Rectal smooth muscle tissue (tissue), 1 donor: Measurements from ENCODE around the gene CAMK2G.
"Not testable (repeated sequence)": the region's sequence is repeated elsewhere in the genome, so short reads cannot be mapped to it uniquely, and the experiment has no call there.

Source experiments
- H3K27ac ChIP-seq: one replicate; pipeline ENCODE4 v1.7.0; 2013; ENCODE audit warnings: low read depth, low read length, inconsistent platforms
- H3K27me3 ChIP-seq: one replicate; pipeline ENCODE4 v1.7.0; 2013; ENCODE audit warnings: low read length; ENCODE audit not compliant: control insufficient read depth, insufficient read depth
- H3K36me3 ChIP-seq: one replicate; pipeline ENCODE4 v1.7.0; 2013; ENCODE audit warnings: low read length; ENCODE audit not compliant: control insufficient read depth, insufficient read depth
- H3K4me1 ChIP-seq: one replicate; pipeline ENCODE4 v1.7.0; 2013; ENCODE audit warnings: low read length; ENCODE audit not compliant: control insufficient read depth, insufficient read depth
- H3K4me3 ChIP-seq: one replicate; pipeline ENCODE4 v1.7.0; 2013; ENCODE audit warnings: low read length
- H3K9ac ChIP-seq: one replicate; pipeline ENCODE4 v1.7.0; 2013; ENCODE audit warnings: low read length

The CAMK2G gene

DNA sequence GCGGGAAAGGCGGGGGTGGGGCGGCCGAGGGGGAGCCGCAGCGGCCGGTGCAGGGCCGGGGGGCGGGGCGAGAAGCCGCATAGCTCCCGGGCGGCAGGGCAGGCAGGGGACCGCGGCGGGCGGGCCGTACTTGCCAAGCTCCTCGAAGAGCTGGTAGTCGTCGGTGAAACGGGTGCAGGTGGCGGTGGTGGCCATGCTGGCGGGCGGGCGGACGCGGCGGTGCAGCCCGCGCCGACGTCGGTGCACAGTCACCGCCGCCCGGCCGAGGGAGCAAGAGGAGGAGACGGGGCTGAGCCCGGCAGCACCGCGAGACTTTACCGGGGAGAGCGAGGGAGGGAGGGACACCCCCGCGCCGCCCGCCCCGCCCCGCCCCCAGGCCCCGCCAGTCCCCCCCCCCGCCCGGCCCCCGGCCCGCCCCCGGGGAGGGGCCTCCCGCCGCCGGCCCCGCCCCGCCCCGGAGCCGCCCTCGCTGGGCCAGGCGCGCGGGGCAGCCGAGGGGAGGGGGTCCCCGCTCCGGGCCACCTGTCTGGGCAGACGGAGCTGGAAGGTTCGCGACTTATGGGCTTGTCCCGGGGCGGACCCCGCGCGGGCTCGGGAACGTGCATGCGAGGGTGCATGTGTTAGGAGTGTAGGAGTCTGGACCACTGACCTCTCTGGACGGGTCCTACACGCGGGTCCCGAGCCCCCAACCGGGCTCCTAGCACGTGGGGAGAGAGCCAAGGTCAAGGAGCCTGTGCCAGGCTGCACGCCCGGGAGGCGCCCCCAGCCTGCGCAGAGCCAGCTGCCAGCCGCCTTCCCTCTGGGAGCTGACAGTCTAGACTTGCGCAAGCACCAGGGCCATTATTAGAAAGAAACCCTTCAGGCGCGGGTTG, at the start of gene CAMK2G:
CAMK2G (minus strand) TSS at position 289 of the 872 bp plus-strand sequence; CDS start at position 195, 94 bp downstream.
- no peaks in the 10 kb centered on the region for H3K27me3 ChIP-seq
- no peak within 1 kb of the TSS for H3K9ac ChIP-seq
- peak within 1 kb of the TSS; percentile 79 for H3K27ac ChIP-seq
- peak within 1 kb of the TSS; percentile 73 for H3K4me3 ChIP-seq
- H3K36me3 ChIP-seq: peaks cover 11% of the 10 kb centered on the region
- peaks cover 16% of the 10 kb centered on the region for H3K4me1 ChIP-seq

DNA sequence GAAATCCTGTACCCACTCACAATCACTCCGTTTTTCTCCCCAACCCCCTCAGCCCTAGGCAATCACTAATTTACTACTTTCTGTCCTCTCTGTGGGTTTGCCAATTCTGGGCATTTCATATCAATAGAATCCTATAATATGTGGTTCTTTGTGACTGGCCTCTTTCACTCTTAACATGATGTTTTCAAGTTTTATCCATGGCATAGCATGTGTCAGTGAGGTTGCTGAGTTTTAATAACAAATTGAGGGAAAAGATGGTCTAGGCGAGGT, 48.4 kb upstream of the CAMK2G start:
- no peak overlapping the region for H3K4me3 ChIP-seq
- no peak overlapping the region for H3K9ac ChIP-seq
- H3K36me3 ChIP-seq: no peaks in the 10 kb centered on the region
- no peaks in the 10 kb centered on the region for H3K27me3 ChIP-seq
- no peak overlapping the region for H3K27ac ChIP-seq
- H3K4me1 ChIP-seq: no peaks in the 10 kb centered on the region

DNA sequence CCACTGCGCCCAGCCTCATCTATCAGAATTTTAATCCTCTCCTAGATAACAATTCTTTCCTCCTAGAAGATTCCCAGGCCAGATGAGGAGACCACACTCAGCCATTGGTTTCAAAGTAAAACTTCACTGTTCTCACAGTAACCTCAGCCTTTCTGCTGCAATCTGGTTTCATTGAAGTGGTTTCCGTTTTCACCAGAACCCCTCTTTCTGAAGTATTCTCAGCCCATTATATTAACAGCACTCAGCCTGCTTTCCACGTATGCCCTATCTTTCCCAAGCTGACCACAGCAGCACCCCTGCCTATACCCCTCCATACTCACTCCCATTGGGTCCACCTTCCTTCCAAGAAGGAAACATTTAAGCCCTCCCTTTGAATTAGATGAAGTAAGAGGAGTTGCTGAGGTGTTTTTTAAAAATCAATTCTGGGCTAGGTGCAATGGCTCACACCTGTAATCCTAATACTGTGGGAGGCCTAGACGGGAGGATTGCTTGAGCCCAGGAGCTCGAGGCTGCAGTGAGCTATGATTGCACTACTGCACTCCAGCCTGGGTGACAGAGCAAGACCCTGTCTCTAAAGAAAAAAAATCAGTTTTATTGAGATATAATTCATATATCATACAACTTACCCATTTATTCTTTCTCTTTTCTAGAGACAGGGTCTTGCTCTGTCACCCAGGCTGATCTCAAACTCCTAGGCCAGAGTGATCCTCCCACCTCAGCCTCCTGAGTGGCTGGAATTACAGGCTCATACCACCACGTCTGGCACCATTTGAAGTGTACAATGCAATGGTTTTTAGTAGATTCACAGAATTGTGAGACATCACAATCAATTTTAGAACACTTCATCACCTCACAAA, 47.9 kb upstream of the CAMK2G start:
- Histone ChIP-seq H3K36me3 (no peaks in the 10 kb centered on the region), H3K27me3 (no peaks in the 10 kb centered on the region), H3K9ac (no peak overlapping the region), H3K4me3 (no peak overlapping the region), H3K4me1 (no peaks in the 10 kb centered on the region), H3K27ac (no peak overlapping the region)

DNA sequence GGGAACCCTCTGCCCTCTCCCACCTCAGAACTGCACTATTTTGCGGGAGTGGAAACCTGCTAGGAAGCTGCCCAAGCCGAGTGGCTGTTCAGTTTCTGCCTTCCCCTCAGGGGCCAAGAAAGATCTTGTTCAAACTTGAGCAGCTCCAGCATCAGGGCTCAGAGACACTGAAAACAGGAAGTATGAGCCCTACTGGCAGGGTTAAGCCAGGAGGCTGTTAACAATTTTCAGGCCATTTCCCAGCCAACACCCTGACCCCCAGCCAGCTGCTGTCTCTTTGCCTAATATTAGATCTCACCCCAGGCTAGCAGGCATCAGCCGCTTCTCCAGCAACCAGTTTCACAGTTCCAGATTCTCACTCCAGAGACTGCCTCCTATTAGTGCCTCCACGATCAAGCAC, 45.7 kb upstream of the CAMK2G start:
- no peaks in the 10 kb centered on the region for H3K4me1 ChIP-seq
- H3K27me3 ChIP-seq: no peaks in the 10 kb centered on the region
- no peak overlapping the region for H3K9ac ChIP-seq
- H3K4me3 ChIP-seq: no peak overlapping the region
- H3K36me3 ChIP-seq: no peaks in the 10 kb centered on the region
- no peak overlapping the region for H3K27ac ChIP-seq

DNA sequence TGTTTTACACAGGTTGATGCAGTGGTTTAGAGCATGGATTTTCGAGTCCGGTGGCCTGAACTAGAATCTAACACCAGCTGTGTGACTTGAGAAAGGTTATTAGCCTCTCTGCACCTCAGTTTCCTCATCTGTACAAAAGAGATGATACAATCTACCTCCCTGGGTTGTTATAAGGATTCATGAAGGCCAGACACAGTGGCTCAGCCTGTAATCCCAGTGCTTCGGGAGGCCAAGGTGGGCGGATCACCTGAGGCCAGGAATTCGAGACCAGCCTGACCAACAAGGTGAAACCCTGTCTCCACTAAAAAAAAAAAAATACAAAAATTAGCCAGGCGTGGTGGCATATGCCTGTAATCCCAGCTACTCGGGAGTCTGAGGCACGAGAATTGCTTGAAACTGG, 45.1 kb upstream of the CAMK2G start:
- not testable (repeated sequence) for H3K27ac ChIP-seq, H3K4me3 ChIP-seq, H3K27me3 ChIP-seq, H3K9ac ChIP-seq, H3K36me3 ChIP-seq, H3K4me1 ChIP-seq

DNA sequence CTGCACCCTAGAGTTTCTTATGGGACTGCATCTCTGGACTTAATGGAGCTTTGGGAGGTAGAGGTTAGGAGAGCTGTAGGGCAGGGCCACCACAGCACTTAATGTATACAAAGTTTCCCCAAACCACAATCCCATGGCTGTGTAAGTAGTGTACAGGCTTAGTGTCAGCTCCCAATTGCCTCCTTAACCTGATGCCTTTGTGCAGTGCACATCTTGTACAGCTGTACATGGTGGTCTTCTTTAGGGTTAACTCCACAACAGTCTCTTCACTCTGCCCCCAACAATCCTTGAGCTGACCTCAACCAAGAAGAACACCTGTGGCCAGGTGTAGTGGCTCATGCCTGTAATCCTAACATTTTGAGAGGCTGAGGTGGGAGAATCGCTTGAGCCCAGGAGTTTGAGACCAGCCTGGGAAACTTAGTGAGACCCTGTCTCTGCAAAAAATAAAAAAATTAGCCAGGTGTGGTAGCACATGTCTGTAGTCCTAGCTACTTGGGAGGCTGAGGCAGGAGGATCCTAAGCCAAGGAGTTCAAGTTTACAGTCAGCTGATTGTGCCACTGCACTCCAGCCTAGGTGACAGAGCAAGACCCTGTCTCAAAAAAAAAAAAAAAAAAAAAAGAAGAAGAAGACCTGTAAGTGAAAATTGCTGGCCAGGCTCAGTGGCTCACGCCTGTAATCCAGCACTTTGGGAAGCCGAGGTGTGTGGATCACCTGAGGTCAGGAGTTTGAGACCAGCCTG, 43.4 kb upstream of the CAMK2G start:
- no peak overlapping the region for H3K4me3 ChIP-seq
- H3K4me1 ChIP-seq: no peaks in the 10 kb centered on the region
- H3K36me3 ChIP-seq: no peaks in the 10 kb centered on the region
- H3K27me3 ChIP-seq: no peaks in the 10 kb centered on the region
- H3K9ac ChIP-seq: no peak overlapping the region
- H3K27ac ChIP-seq: no peak overlapping the region

DNA sequence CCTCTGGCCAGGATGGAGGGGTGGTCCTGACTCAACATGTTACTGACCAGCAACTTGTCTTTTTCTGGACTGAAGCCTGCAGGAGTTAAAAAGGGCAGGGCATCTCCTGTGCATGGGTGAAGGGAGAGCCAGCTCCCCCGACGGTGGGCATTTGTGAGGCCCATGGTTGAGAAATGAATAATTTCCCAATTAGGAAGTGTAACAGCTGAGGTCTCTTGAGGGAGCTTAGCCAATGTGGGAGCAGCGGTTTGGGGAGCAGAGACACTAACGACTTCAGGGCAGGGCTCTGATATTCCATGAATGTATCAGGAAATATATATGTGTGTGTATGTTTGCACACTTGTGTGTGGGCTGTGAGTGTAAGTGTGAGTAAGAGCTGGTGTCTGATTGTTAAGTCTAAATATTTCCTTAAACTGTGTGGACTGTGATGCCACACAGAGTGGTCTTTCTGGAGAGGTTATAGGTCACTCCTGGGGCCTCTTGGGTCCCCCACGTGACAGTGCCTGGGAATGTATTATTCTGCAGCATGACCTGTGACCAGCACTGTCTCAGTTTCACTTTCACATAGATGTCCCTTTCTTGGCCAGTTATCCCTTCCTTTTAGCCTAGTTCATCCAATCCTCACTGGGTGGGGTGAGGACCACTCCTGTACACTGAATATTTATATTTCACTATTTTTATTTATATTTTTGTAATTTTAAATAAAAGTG, 42.6 kb upstream of the CAMK2G start:
- Histone ChIP-seq H3K27ac (no peak overlapping the region), H3K9ac (no peak overlapping the region), H3K4me3 (no peak overlapping the region), H3K27me3 (no peaks in the 10 kb centered on the region), H3K4me1 (no peaks in the 10 kb centered on the region), H3K36me3 (no peaks in the 10 kb centered on the region)

DNA sequence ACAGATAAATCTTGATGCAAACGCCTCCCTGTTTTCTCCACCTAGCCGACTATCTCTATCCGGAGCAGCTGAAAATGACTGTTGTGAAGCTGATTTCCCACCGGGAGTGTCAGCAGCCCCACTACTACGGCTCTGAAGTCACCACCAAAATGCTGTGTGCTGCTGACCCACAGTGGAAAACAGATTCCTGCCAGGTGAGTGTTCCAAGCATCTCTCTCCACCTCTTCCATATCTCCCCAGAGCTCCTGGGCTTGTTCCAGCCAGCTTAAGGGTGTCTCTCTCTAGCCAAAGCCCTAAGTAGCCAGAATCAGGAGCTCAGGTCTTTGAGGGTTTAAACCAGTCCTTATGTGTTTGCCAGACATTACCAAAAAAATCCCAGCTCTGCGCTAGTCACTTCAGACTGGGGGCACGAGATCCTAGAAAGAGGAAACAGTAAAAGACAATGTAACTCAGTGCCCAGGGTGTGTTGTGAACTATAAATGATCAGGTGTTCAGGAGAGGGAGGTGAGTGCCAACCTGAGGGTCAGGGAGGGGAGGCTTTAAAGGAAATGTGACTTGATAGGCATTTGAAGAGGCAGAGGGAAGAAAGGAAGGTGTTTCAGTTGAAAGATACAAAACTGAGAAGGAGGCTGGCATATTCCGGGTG, 41.0 kb upstream of the CAMK2G start:
- Histone ChIP-seq H3K4me3 (no peak overlapping the region), H3K9ac (no peak overlapping the region), H3K36me3 (no peaks in the 10 kb centered on the region), H3K27me3 (no peaks in the 10 kb centered on the region), H3K4me1 (no peaks in the 10 kb centered on the region), H3K27ac (no peak overlapping the region)

DNA sequence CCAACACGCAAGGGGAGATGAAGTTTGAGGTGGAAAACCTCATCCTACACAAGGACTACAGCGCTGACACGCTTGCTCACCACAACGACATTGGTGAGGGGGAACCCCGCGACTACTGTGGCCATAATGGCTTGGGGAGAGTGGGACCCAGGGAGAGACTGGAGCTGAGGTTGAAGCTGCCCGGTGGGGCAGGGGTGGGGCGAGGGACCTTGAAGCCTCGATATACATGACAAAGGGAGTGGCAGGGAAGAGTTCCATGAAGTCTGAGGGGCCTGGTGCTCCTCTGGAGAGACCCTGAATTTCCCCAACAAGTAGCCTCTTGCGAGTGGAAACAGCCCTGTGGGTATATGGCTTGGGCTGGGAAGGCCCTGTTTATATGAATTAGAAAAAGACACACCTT, 39.7 kb upstream of the CAMK2G start:
- H3K27ac ChIP-seq: no peak overlapping the region
- H3K36me3 ChIP-seq: no peaks in the 10 kb centered on the region
- H3K4me3 ChIP-seq: no peak overlapping the region
- no peak overlapping the region for H3K9ac ChIP-seq
- H3K27me3 ChIP-seq: no peaks in the 10 kb centered on the region
- no peaks in the 10 kb centered on the region for H3K4me1 ChIP-seq

DNA sequence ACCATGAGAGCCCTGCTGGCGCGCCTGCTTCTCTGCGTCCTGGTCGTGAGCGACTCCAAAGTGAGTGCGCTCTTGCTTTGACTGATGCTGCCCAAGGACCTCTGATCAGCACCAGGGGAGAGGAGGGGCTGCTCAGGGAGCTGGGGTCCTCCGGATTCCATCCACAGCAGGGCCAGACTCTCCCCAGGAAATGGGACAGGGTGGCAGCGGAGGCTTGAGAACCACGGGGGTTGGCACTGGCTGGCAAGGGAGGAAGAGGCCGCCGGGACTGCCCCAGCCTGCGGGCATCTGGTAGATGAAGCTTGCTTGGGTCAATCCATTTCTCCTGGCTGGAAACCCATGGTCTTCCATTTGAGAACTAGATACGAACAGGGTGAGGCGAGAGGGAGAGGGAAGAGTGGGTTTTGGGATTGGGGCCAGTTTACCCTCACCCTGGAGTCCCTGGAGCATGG, 37.2 kb upstream of the CAMK2G start:
- no peak overlapping the region for H3K27ac ChIP-seq
- H3K4me1 ChIP-seq: peaks cover 4% of the 10 kb centered on the region
- H3K27me3 ChIP-seq: no peaks in the 10 kb centered on the region
- H3K9ac ChIP-seq: no peak overlapping the region
- H3K36me3 ChIP-seq: no peaks in the 10 kb centered on the region
- H3K4me3 ChIP-seq: peak overlapping the region; percentile 57

DNA sequence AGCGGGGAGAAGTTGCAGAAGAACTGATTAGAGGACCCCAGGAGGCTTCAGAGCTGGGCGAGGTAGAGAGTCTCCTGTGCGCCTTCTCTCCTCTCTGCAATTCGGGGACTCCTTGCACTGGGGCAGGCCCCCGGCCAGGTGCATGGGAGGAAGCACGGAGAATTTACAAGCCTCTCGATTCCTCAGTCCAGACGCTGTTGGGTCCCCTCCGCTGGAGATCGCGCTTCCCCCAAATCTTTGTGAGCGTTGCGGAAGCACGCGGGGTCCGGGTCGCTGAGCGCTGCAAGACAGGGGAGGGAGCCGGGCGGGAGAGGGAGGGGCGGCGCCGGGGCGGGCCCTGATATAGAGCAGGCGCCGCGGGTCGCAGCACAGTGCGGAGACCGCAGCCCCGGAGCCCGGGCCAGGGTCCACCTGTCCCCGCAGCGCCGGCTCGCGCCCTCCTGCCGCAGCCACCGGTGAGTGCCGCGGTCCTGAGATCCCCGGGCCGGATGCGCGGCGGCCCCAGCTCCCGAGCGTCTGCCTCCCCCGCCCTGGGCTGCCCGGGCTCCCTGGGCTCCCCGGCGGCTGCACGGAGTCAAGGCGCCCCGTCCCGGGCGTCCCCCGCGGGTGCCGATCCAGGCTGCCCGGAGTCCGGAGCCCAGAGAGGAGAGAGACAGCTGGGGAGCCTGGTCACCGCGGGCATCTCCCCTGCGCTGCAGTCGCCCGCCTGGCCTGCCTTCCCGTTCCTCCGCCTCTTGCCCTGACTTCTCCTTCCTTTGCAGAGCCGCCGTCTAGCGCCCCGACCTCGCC, 36.6 kb upstream of the CAMK2G start, which contains the start of gene PLAU:
PLAU (plus strand) TSS at position 369 of the 789 bp plus-strand sequence. CDS start 424 bp downstream, outside the sequence.
- Histone ChIP-seq H3K36me3 (no peaks in the 10 kb centered on the region), H3K9ac (no peak within 1 kb of the TSS)

More for the DNA sequence above, 36.6 kb upstream of the CAMK2G start, which contains the start of gene PLAU:
- Histone ChIP-seq H3K4me3 (peak within 1 kb of the TSS; percentile 57), H3K27me3 (no peaks in the 10 kb centered on the region), H3K27ac (no peak within 1 kb of the TSS), H3K4me1 (peaks cover 4% of the 10 kb centered on the region)
